Tibial artery (tissue), 4 donors: Measurements from ENCODE around the gene HINT3.

Experiments used
- DNase-seq, 2 donors: peaks; one replicate each; pipeline ENCODE4 v3.0.0-alpha.2; 2019
- H3K27ac ChIP-seq, 2 donors: fragments of 200-600 bp; sonication (generic) in 1 of 2; 1 replicate in 1 of 2; 2 replicates in 1 of 2; pipeline ENCODE4 v1.5.1; 2018 to 2019; ENCODE audit warnings: mild to moderate bottlenecking in 1 of 2
- H3K27me3 ChIP-seq, 2 donors: fragments of 200-600 bp; sonication (generic) in 1 of 2; one replicate each; pipeline versions ENCODE4 v1.5.1 to v1.6.0; 2016 to 2019
- H3K36me3 ChIP-seq, 3 donors: fragments of 200-600 bp; sonication (generic) in 2 of 3; one replicate each; pipeline ENCODE4 v1.5.1; 2016 to 2019; ENCODE audit warnings: mild to moderate bottlenecking in 2 of 3
- H3K4me1 ChIP-seq, 4 donors: fragments of 200-600 bp; sonication (generic) in 2 of 4; 1 replicate in 3 of 4; 2 replicates in 1 of 4; pipeline ENCODE4 v1.5.1; 2016 to 2019
- H3K4me3 ChIP-seq, 2 donors: fragments of 200-600 bp; sonication (generic) in 1 of 2; 1 replicate in 1 of 2; 2 replicates in 1 of 2; pipeline ENCODE4 v1.5.1; 2018 to 2019; ENCODE audit warnings: mild to moderate bottlenecking in 2 of 2
- H3K9me3 ChIP-seq, 3 donors: fragments of 200-600 bp; sonication (generic) in 1 of 3; one replicate each; pipeline ENCODE4 v1.5.1; 2016 to 2019
- CTCF ChIP-seq, 2 experiments: fragments of 200-600 bp in 1 of 2; fragments of 450-650 bp in 1 of 2; IDR thresholded peaks; one replicate each; pipeline ENCODE4 v1.5.1; 2017 to 2019; ENCODE audit warnings: antibody characterized with exemption in 2 of 2, mild to moderate bottlenecking in 1 of 2, moderate library complexity in 1 of 2
- intact Hi-C: fragments of 100-400 bp; cut with DNase I; formaldehyde crosslinking; loops from one replicate; pipeline ENCODE4 v1.15.0; 2023; ENCODE audit warnings: low total_unique reads

Gene HINT3

DNA sequence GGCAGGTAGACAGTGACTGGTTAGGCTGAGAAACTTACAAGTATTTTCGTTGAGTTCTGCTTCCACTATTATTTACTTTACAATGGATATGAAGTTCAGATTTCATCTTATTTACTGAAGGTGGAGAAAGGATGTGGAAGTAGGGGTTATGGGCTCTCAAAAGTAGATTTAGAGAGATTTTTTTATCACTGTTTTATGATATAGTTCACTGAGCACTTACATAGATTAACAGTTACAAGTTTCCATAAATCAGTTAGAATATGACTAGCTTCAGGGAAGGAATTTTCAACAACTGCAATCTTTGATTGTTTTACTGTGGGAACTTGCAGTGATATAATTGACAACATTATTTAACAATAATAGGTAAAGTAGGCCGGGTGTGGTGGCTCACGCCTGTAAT, 22.5 kb downstream of the HINT3 start:
- Histone ChIP-seq H3K27me3 (no peaks in the 10 kb centered on the region), H3K36me3 (peaks cover 14 to 18% (median 16%) of the 10 kb centered on the region in 3 donors), H3K4me1 (no peaks in the 10 kb centered on the region), H3K9me3 (no peaks in the 10 kb centered on the region), H3K27ac (no peak overlapping the region), H3K4me3 (no peak overlapping the region)
- TF ChIP-seq CTCF (IDR thresholded peaks at IDR 0.05), result no peak
- DNase-seq, result no peak
- intact Hi-C loops, result loop anchor here (10.0 kb wide), 1 partner anchor 674 kb away; the partner anchor contains the start of gene HDDC2

GRCh38 chr6:125981571-125982185, 25.1 kb downstream of the HINT3 start:
- no peaks in the 10 kb centered on the region for H3K27me3 ChIP-seq
- TF ChIP-seq CTCF (IDR thresholded peaks at IDR 0.05), result no peak
- peaks cover 0 to 6% (median 3%) of the 10 kb centered on the region in 4 donors for H3K4me1 ChIP-seq
- no peak overlapping the region for H3K4me3 ChIP-seq
- intact Hi-C loops, result no loop called here
- no peak for DNase-seq
- no peak overlapping the region for H3K27ac ChIP-seq
- no peaks in the 10 kb centered on the region for H3K9me3 ChIP-seq
- H3K36me3 ChIP-seq, result peaks cover 0 to 5% (median 4%) of the 10 kb centered on the region in 3 donors

GRCh38 chr6:125983246-125983945, 26.8 kb downstream of the HINT3 start:
- intact Hi-C loops, result no loop called here
- H3K27ac ChIP-seq, result no peak overlapping the region
- H3K36me3 ChIP-seq, result peaks cover 0 to 5% (median 0%) of the 10 kb centered on the region in 3 donors
- no peaks in the 10 kb centered on the region for H3K27me3 ChIP-seq
- no peak for TF ChIP-seq CTCF (IDR thresholded peaks at IDR 0.05)
- H3K4me3 ChIP-seq, result no peak overlapping the region
- H3K4me1 ChIP-seq, result peaks cover 0 to 16% (median 8%) of the 10 kb centered on the region in 4 donors
- no peaks in the 10 kb centered on the region for H3K9me3 ChIP-seq
- no peak for DNase-seq

DNA sequence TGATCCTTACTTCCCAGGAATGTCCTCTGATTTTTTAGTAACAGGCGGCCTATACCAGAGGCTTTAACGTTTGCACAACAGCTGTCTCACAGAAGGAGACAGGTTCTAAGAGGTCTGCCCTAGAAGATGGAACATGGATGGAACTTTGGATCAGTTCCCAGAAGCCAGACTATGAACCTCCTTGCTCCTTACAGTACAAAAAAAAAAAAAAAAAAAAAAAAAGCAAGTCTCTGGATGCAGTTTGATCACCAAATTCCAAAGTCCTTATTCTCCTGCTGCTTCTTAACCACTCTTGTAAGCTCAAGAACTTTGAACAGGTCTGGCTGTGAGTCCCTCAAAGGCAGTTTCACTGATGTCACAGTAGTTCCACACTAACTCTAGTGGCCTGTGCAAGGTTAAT, 27.7 kb downstream of the HINT3 start:
- DNase-seq, result no peak
- no peak overlapping the region for H3K4me3 ChIP-seq
- no peaks in the 10 kb centered on the region for H3K27me3 ChIP-seq
- TF ChIP-seq CTCF (IDR thresholded peaks at IDR 0.05), result no peak
- no peaks in the 10 kb centered on the region for H3K9me3 ChIP-seq
- intact Hi-C loops, result no loop called here
- H3K4me1 ChIP-seq, result peaks cover 0 to 16% (median 8%) of the 10 kb centered on the region in 4 donors
- peaks cover 0 to 5% (median 0%) of the 10 kb centered on the region in 3 donors for H3K36me3 ChIP-seq
- H3K27ac ChIP-seq, result no peak overlapping the region

DNA sequence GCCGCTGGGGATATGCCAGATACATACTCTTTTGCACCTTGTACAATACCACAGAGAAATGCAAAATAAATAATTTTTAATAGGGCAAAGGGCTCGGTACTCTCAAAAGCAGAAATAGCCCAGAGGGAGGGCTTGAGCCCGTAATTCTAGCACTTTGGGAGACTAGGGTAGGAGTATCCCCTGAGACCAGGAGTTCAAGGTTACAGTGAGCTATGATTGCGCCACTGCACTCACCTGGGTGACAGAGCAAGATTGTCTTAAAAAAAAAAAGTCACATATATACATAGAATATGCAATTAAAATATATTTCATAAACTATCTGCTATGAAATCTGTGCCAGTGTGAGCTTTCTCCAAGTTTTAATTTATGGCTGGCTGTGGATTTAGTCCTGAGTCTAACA, 29.0 kb downstream of the HINT3 start:
- intact Hi-C loops, result no loop called here
- no peaks in the 10 kb centered on the region for H3K9me3 ChIP-seq
- DNase-seq, result no peak
- peak overlapping the region; percentile 84 to 87 for H3K27ac ChIP-seq
- no peak for TF ChIP-seq CTCF (IDR thresholded peaks at IDR 0.05)
- H3K4me1 ChIP-seq, result peaks cover 0 to 22% (median 8%) of the 10 kb centered on the region in 4 donors
- peak overlapping the region; percentile 75 to 77 for H3K4me3 ChIP-seq
- H3K36me3 ChIP-seq, result peaks cover 0 to 5% (median 0%) of the 10 kb centered on the region in 3 donors
- no peaks in the 10 kb centered on the region for H3K27me3 ChIP-seq
